Measurements from ENCODE around the gene AHRR.
"Not testable (repeated sequence)": the region's sequence is repeated elsewhere in the genome, so short reads cannot be mapped to it uniquely, and the experiment has no call there.

AHRR gene

GRCh38 chr5:367358-368130 lies 46.0 kb downstream of the AHRR start:
- no peak for DNase-seq (ENCODE audit: low spot score)

GRCh38 chr5:368183-369084 lies 46.9 kb downstream of the AHRR start:
- no peak for DNase-seq (ENCODE audit: low spot score)

- no peak for DNase-seq (ENCODE audit: low spot score)
Observed at GRCh38 chr5:369151-369868, 47.8 kb downstream of the AHRR start.

GRCh38 chr5:369869-370236 lies 48.3 kb downstream of the AHRR start:
- not testable (repeated sequence) for DNase-seq (ENCODE audit: low spot score)

GRCh38 chr5:370311-370958 lies 48.9 kb downstream of the AHRR start:
- DNase-seq (ENCODE audit: low spot score): no peak

GRCh38 chr5:370959-371810 lies 49.7 kb downstream of the AHRR start:
- no peak for DNase-seq (ENCODE audit: low spot score)

- DNase-seq (ENCODE audit: low spot score): no peak
Observed at GRCh38 chr5:371811-372555, 50.5 kb downstream of the AHRR start.

GRCh38 chr5:372556-372995 lies 51.1 kb downstream of the AHRR start:
- DNase-seq (ENCODE audit: low spot score): no peak

- DNase-seq (ENCODE audit: low spot score): no peak
Observed at GRCh38 chr5:372996-373709, 51.6 kb downstream of the AHRR start.

GRCh38 chr5:373710-374602 lies 52.4 kb downstream of the AHRR start:
- DNase-seq (ENCODE audit: low spot score): peak; percentile 34

- no peak for DNase-seq (ENCODE audit: low spot score)
Observed at GRCh38 chr5:374631-375335, 53.3 kb downstream of the AHRR start.

- DNase-seq (ENCODE audit: low spot score): no peak
Observed at GRCh38 chr5:375336-375920, 53.9 kb downstream of the AHRR start.

GRCh38 chr5:375921-376798 lies 54.6 kb downstream of the AHRR start:
- no peak for DNase-seq (ENCODE audit: low spot score)

GRCh38 chr5:376799-377325 lies 55.3 kb downstream of the AHRR start:
- DNase-seq (ENCODE audit: low spot score): no peak

- no peak for DNase-seq (ENCODE audit: low spot score)
Observed at GRCh38 chr5:377326-377981, 55.9 kb downstream of the AHRR start.

Data from COLO829 (cell line).